NCI-H2196 treated with DMSO at 0.1 percent for 48 hours (cell line): ENCODE measurements around the gene AUTS2.

Experiments
- DNase-seq: peaks from one replicate; lab custom pipeline; 2025; ENCODE audit not compliant: unreplicated experiment; lab: John Stamatoyannopoulos, UW

AUTS2 gene

GRCh38 chr7:70739646-70740210 is 1141.5 kb downstream of the AUTS2 start:
- DNase-seq, result no peak

- DNase-seq, result no peak
Observed at GRCh38 chr7:70741666-70742065, 1143.4 kb downstream of the AUTS2 start.

- DNase-seq, result no peak
Observed at GRCh38 chr7:70743531-70744325, 1145.5 kb downstream of the AUTS2 start.

- no peak for DNase-seq
Observed at GRCh38 chr7:70744492-70744891, 1146.2 kb downstream of the AUTS2 start.

GRCh38 chr7:70749831-70750230 is 1151.6 kb downstream of the AUTS2 start:
- no peak for DNase-seq

- no peak for DNase-seq
Observed at GRCh38 chr7:70751895-70752294, 1153.6 kb downstream of the AUTS2 start.

- no peak for DNase-seq
Observed at GRCh38 chr7:70752794-70753241, 1154.5 kb downstream of the AUTS2 start.

- DNase-seq, result no peak
Observed at GRCh38 chr7:70756789-70757188, 1158.5 kb downstream of the AUTS2 start.

GRCh38 chr7:70758646-70759045 is 1160.4 kb downstream of the AUTS2 start:
- DNase-seq, result no peak

GRCh38 chr7:70759674-70760073 is 1161.4 kb downstream of the AUTS2 start:
- no peak for DNase-seq

- no peak for DNase-seq
Observed at GRCh38 chr7:70761711-70762328, 1163.5 kb downstream of the AUTS2 start.

- no peak for DNase-seq
Observed at GRCh38 chr7:70762696-70763095, 1164.4 kb downstream of the AUTS2 start.

GRCh38 chr7:70763961-70764691 is 1165.9 kb downstream of the AUTS2 start:
- no peak for DNase-seq

- DNase-seq, result no peak
Observed at GRCh38 chr7:70764701-70765208, 1166.5 kb downstream of the AUTS2 start.

GRCh38 chr7:70765651-70766050 is 1167.4 kb downstream of the AUTS2 start:
- no peak for DNase-seq

GRCh38 chr7:70766109-70766508 is 1167.8 kb downstream of the AUTS2 start:
- no peak for DNase-seq

GRCh38 chr7:70766694-70767093 is 1168.4 kb downstream of the AUTS2 start:
- no peak for DNase-seq

- no peak for DNase-seq
Observed at GRCh38 chr7:70770154-70770553, 1171.9 kb downstream of the AUTS2 start.

- no peak for DNase-seq
Observed at GRCh38 chr7:70771451-70771850, 1173.2 kb downstream of the AUTS2 start.

GRCh38 chr7:70772891-70773290 is 1174.6 kb downstream of the AUTS2 start:
- no peak for DNase-seq

- DNase-seq, result no peak
Observed at GRCh38 chr7:70773406-70773805, 1175.1 kb downstream of the AUTS2 start.
